ENCODE data around the gene ATP2B3.
"Not testable (repeated sequence)": the region's sequence is repeated elsewhere in the genome, so short reads cannot be mapped to it uniquely, and the experiment has no call there.

ATP2B3 gene

DNA sequence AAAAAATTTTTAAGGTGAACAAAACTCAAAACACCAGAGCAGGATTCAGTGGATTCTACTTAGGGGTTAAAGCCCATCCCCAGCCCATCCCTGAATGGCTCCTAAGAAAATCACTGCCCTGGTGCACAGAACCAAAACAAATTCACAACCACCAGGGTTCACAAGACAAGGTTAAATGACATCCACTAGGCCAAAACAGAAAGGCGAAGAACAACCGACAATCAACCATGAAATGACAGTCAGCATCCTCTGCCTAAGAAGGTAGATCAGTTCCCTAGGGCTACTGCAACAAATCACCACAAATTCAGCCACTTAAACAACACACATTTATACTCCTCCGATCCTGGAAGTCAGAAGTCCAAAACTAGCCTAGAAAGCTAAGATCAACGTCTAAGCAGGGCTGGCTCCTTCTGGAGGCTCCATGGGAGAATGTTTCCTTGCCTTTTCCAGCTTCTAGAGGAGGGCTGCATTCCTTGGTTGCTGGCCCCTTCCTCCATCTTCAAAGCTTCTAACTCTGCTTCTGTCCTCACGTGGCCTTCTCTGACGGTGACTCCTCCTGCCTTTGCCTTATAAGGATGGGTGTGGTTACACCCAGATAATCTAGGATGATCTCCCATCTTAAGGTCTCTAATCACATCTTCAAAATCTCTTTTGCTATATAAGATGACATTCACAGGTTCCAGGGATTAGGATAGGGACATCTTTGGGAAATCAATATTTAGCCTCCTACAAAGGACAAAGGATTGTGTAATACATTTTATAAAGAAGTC, 79.7 kb downstream of the ATP2B3 start:
- no peak for DNase-seq

DNA sequence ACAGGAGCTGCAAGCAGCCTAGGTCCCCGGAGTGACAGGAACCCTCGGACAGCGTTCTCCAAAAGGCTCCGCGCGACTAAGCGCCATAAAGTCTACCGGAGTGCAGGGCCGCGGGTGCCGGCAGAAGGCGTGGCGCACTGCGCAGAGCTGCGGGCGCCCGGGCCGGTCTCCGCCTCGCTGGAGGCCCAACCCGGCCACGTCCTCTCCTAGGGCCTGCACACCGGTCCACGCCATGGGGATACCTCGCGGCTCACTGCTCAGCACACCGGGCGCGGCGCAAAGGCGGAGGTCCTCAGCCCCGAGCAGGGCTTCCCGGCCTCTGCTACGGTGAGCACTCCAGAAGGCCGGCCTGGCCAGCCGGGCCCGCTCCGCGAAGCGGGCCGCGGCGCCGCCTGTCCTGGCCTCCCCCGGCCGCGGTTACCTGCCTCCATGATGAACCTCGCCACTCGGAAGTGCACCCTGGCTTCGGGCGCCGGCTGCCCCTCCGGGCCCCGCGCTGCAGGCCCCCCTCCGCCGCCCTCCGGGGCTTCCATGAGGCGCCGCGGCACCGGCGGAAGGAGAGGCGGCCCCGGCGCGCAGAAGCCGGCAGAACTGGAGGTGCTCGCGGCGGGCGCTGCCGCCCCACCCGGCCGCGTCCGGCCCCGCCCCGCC, 81.2 kb downstream of the ATP2B3 start, which contains the start of gene CCNQ:
Gene CCNQ, minus strand, starts transcription at position 599 of the 651 bp plus-strand sequence. Its CDS starts 66 bp downstream, at position 533.
- peak; percentile 65 for DNase-seq

DNA sequence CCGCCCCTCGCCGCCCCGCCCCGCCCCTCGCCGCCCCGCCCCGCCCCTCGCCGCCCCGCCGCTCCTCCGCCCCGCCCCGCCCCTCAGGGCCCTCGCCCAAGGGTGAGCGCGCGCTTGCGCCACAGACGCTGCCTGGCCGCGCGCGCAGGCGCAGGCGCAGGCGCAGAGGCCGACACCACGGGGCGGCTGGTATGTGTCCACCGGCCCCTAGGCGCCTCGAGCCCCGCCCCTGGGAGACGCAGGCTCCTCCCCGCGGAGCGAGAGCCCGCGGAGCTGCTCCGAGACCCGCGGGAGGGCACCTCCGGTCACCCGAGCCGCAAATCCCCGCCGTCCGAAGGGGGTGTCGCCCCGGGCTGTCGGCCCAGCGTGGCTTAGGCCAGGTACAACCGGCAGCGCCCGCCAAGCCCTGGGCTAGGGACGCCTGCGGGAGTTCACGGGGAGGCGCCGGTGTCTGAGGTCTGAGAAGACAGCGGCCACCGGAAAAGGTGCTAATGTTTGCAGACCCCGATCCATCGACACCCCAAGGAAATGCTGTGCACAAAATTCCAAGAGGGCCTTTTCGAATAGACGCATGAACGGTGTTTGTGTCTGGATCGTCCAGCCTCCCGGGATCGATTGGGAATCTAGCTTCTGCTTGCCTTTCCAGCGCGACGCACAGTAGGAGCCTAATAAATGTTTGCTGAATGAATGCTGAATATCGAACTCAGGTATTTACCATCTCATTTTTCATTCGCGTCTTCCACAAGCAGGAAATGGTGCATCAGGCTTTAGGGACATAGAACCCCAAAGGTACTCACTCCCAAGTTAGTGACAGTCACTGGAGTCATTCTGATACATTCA, 82.0 kb downstream of the ATP2B3 start:
- DNase-seq: peak; percentile 82

DNA sequence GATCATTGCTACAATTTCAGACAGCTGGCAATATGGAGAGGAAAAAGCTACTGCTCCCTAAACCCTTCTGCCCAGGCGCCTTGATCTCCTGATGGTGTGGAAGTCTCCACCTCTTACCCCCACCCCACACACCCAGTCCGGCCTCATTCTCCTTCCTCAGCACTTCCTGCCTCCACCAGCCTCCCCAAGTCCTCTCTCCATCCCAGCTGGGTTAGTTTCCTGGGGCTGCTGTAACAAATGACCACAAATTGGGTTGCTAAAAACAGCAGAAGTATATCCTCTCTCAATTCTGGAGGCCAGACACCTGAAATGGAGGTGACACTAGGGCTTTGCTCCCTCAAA, 82.6 kb downstream of the ATP2B3 start:
- no peak for DNase-seq

DNA sequence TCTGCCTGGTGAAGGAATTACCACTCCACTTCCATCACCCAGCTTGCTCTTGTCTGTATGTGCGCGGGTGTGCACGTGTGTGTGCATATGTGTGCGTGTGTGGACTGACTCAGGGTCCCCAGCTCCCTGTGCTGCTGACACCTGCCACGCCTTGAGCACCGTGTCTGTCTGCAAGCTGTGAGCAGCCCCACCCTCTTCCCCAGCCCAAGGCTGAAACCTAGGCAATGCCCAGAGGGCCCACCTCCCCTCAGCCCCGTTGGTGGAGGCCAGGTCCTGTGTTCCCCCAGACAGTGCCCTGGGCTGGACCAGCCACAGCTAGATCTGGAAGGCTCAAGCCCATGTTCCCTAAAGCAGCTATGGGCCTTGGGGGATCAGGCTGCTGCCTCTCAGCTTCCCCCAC, 83.5 kb downstream of the ATP2B3 start:
- no peak for DNase-seq

DNA sequence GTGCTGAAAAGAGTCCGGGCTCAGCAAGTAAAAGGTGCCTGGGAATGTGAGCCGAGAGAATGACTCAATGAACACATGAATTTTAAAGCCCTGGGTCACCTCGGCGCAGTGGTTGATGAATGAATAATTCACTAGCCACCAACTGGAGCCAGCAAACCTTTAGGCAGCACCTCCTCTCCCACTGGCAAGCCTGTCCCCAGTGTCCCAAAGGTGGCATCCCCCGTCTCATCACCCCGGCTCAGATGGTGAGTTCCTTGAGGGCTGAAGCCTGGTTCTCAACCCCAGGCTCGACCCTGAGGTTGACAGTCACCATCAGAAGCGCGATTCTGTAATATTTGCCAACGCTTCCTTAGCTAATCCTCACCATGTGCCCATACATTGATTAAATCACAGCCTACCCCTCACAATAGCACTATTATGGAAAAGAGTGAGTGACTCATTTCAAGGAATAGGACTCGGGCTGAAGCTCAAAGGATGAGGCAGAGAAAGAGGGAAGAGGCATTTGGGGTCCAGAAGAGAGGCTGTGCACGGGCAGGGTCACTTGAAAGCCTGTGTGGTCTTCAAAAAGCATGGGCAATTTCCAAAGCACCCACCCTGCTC, 84.2 kb downstream of the ATP2B3 start:
- DNase-seq: no peak

DNA sequence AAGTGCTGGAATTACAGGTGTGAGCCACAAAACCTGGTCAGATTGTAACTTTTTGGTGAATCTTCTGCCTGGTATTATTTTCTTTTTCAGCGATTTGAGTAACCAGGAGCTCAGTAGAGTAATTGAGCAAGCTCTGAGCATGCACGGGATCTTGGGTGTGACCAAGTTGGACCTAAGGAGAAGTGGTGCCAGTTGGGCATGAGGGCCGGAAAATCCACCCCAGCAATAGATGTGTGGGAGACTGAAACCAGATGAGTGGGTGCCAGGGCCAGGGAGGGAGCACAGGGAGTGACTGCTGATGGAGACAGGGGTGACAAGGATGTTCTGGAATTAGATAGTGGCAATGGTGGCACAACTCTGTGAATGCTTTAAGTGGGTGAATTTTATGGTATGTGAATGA, 85.2 kb downstream of the ATP2B3 start:
- DNase-seq: no peak

DNA sequence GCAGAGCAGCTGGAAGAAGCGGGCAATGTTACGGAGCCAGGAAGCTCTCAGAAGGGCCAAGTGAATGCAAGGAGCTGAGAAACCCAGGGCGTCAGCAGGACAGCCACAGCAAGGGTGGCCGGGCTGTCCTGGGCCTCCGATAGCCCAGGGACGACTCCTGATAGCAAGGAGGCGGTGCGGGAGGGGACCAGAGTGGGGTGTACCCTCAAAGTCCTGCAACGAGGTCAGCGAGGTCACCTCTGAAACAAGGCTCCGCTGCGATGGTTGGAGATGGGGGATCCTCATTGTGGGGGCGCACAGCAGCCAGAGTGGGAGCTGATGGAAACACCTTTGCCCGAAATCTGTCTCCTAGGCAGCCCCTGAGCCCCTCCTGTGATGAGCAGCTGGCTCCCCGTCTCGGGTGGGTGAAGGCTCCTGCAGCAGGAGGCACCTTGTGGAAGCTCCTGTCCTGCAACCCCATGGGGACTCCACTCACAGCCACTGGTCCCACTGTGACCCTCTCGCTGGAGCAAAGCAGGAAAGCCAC, 85.8 kb downstream of the ATP2B3 start:
- DNase-seq: no peak

DNA sequence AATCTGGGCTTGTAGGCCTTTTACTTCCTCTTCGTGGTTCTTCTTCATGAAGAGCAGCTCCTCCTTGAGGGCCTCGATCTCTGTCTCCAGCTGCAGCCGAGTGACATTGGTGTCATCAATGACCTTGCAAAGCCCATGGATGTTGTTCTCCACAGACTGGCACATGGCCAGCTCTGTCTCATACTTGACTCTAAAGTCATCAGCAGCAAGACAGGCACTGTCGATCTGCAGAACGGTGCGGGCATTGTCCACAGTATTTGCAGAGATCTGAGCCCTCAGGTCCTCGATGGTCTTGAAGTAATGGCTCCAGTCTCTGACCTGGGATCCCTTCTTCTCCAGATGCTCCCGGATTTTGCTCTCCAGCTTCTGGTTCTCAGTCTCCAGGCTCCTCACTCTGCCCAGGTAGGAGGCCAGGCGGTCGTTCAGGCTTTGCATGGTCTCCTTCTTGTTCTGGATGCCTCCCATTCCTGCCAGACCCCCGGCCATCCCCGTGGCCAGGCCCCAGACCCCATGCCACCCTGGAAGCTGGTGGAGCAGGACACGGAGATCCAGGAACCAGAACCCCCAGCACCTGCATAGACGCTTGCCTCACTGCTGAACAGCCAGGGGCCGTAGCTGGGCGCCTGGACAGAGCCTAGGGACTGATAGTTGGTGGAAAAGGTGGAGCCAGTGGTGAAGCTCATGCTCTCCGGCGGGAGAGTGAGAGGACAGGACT, 87.4 kb downstream of the ATP2B3 start:
- not testable (repeated sequence) for DNase-seq

DNA sequence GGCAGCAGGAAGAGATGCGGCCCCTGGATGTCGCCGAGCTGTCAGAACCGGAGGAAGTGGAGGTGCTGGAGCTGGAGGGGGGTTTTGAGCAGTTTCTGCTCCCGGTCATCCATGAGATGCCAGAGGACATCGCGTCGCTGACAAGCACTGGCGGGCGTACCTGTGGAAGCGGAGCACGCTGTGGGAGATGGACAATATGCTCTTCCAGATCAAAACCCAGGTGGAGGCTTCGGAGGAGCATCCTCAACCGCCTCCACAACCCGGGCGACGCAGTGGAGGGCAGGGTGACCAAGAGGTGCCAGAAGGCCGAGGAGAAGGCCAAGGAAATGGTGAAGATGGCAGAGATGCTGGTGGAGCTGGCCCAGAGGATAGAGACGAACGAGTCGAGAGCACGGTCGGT, 89.1 kb downstream of the ATP2B3 start:
- DNase-seq: no peak

DNA sequence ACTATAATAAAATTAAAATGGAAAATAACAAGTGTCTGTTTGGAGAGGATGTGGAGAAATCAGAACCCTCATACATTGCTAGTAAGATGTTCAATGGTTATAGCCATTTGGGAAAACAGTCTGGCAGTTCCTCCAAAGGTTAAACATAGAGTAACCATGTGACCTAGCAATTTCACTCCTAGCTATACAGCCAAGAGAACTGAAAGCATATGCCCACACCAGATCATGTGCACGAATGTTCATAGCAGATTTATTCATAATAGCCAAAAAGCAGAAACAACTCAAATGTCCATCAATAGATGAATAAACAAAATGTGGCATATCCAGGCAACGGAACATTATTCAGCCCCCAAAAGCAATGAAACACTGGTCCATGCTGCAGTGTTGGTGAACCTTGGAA, 90.9 kb downstream of the ATP2B3 start:
- no peak for DNase-seq

DNA sequence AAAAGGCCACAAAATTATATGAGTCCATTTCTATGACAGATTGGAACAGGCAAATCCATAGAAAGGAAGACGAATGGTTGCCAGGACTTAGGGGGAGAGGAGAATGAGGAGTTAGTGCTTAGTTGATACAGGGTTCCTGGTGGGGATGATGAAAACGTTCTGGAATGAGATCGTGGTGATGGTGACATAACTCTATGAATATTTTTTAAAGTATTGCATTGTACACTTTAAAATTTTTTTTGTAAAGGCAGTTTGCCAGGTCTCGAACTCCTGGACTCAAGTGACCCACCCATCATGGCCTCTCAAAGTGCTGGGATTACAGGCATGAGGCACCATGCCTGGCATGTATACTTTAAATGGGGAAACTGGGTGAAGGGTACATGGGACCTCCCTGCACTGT, 91.4 kb downstream of the ATP2B3 start:
- DNase-seq: no peak

DNA sequence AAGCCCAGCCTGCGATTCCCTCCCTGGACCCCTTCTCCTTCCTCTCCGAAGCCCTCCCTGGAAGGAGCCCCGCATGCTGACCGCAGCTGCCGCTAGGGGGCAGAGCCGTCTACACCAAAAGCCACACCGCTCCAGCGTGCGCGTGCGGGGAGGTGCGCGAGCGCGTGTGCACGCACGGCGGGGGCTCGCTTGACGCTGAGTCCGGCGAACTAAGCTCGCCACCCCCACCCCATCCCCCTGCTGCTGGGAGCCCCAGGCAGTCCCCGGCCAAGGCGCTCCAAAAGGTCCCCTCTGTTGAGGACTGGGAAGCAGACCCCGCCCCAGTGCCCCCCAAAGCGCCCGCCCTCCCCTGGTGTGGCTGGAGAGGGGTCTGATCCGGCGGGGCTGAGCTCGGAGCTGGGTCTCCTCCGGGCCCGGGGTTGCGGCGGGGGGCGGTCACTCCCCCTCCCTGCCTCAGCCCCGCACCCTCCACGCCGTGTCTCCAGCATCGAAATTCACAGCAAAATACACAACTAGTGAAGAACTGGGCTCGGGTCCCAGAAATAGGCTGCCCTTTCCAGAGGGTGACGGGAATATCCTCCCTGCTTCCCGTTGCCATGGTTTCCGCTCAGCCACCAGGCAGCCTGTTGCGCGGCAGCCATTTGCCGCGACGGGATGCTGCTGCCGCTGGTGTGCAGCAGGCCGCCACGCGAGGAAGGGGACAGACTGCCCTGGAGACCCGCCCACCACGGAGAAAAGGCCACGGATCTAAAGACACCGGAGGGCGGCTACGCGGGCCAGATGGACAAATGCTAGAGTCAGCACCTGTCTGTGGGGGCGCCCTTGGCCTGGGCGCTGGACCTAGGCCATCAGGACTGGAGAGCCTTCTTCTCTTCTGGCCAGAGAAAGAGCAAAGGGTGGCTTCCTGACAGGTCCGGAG, 92.7 kb downstream of the ATP2B3 start:
- DNase-seq: peak; percentile 87

DNA sequence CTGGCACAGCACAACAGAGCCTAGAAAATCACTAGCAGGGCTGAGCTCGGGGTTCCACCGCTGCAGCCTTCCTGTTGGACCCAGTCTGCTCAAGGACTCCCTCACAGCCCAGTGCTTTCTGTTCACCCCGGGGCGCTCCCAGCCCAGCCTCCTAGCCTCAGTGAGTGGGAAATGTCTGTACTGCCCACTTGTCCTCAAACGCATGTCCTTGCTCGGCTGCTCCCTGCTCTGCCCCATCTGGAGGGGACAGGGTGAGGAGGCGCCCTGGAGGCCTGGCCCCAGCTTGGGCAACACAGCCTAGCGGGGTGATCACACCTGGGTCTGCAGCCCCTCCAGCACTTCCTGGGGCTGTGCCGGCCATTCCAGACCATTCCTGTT, 93.4 kb downstream of the ATP2B3 start:
- no peak for DNase-seq

DNA sequence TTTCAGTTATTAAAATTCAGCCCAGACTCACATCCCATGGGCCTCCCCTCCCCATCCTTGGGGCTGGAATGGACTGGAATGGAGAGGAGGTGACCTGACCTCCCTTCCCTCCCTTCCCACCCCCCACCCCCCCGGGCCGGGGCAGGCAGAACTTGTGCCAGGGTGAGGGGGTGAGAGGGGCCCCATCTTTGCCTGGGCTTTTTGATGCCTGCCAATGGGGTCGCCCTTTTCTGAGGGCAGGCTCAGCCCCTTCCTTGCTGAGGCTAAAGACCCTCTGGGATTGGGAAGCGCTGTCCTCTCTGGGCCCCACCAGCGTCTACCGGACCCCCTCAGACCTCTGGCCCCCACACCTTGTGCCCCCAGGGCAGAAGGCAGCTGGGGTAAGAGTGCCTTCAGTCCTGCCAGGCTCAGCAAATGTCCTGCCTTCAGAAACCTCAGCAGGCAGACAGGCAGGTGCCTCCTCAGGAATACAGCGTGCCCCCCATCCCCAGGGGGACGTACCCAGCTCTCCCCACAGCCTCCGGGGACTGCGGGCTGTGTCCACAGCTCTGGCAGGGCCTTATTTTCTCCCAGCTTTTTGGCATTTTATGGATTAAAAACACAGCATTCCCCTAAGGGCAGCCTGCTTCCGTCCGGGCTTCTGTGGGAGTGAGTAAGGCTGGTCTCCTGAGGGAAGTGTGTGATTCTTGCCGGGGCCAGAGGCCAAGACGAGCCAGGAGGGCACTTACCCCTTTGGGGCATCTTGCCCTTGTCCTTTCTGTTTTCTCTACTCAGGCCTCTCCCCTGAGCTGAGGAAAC, 94.1 kb downstream of the ATP2B3 start:
- no peak for DNase-seq

DNA sequence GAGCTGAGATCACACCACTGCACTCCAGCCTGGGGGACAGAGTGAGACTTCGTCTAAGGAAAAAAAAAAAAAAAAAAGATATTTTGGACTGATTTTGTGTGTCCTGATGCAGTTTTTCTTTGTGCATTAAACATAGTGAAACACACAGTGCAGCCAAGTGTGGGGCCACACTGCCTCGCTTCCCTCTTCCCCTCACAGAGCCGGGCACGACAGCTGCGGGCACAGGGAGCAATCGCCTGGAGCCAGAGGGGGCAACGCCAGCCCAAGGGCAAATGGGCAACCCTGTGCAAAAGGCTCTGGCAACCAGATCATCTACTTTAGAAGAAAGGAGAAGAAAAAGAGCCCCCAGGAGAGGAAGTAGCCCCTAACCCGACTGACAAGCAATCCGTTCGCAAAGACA, 95.0 kb downstream of the ATP2B3 start:
- DNase-seq: no peak

DNA sequence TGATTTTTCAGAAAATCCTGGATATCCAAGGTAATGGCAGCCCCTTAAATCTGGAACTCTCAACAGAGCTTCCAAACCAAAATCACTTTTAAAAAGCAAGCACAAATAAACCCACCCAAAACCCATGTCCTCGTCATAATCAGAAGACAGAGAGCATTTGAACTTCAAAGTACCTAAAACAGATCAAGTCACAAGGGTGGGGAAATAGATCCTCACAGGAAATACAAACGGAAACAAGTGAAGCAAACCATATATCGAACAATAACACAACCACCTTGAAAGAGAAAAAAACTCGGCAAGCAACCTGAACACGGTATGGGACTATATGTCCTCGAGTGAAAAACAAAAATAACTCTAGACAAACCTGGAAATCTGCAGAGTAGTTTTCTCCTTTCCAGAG, 97.4 kb downstream of the ATP2B3 start:
- no peak for DNase-seq

DNA sequence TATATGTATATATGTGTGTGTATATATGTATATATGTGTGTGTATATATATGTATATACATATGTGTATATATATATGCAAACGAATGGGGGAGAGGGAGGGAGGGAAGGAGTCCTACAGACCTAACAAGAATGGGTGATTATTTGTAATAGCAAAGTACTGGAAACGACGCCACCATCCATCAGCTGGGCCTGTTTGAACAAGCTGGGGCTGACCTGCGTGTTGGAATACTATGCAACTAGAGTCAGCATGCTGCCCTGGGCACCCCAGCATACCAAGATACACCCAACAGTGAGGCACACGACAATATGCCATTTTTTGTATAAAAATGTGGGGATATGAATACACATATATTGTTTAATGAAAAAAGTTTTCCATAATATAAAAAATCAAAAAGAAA, 103.1 kb downstream of the ATP2B3 start:
- no peak for DNase-seq

DNA sequence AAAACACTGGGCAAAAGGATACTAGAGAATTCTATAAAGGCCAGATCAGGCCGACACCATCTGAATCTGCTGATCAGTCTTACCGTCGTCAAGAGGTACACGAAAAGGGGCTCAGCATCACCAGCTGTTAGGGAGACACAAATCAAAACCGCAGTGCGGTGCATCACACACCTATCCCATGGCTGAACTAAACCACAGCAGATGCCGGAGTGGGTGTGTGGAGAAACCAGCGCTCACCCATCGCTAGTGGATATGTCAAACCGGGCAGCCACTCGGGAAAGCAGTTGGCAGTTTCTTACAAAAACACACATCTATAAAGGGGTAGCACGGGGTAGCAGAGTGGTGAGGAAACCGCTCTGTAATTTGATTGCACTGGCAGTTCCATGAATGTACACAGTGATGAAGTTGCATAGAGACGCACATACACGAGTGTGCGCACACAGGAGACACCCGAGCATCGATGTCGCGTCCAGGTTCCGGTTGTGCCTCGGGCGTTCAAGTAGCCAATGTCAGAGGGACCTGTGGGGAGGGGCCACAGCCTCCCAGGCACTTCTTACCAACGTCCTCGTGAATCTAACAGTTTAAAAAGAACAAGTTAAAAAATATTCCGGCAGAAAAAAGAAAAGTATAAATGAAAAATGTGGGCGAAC, 104.6 kb downstream of the ATP2B3 start:
- DNase-seq: no peak
